ENCODE data around the gene LMBRD1. TPM values are rescaled to one million over a fixed set of nuclear protein-coding genes. Genes with fewer than 3 reads are reported as not detected.
A peak's percentile ranks its signal among the peaks of the same experiment; 100 is the strongest.
"Not testable (repeated sequence)": the region's sequence is repeated elsewhere in the genome, so short reads cannot be mapped to it uniquely, and the experiment has no call there.

Gene LMBRD1
- total and polyA plus RNA-seq, 4 experiments from 2014 or later = 53.8 to 61.5 (median 55.2) TPM

DNA sequence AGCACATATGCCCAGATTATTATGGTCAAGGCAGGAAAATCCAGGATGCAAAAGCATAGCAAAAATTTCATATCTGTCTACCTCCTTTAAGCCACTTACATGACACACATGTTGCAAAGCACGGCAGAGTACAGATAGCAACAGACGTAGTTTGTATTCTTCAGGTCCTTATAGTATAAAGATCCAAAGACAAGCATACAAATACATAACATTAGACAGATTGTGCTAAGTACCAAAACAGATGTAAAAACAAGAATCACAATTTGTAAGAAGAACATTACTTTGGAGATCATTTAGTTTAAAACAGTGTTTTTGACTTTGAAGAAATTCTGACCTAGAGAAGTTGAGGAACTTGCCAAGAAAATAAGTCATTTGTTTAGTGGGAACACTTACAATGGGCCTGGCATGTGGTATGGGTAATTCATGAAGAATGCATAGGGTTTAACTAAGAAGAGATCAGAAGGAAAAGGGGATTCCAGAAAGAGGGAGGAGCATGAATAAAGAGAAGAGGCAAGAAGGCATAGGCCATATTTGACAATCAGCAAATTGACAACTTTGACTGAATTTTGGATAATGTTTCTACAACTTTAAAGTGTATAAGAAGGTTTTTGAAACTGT, 30.6 kb upstream of the LMBRD1 start:
- Mint-ChIP-seq H3K27ac (no peak overlapping the region), H3K27me3 (no peaks in the 10 kb centered on the region), H3K4me3 (no peak overlapping the region), H3K4me1 (no peaks in the 10 kb centered on the region), H3K9me3 (no peaks in the 10 kb centered on the region), H3K36me3 (no peaks in the 10 kb centered on the region)
- no peak for DNase-seq
- Histone ChIP-seq H3K4me1 (ENCODE audit: insufficient read depth, low read length) (no peaks in the 10 kb centered on the region), H3K4me3 (ENCODE audit: low read length in 2 of 2) (no peak overlapping the region), H3K27ac (ENCODE audit: low read depth, low read length) (no peak overlapping the region), H3K27me3 (ENCODE audit: insufficient read depth, low read length) (no peaks in the 10 kb centered on the region), H3K9me3 (ENCODE audit: control insufficient read depth in 1 of 2, low read length in 2 of 2) (no peaks in the 10 kb centered on the region), H3K36me3 (ENCODE audit: insufficient read depth, low read length) (no peaks in the 10 kb centered on the region)
- ChIA-PET CTCF (ENCODE audit: partially characterized antibody) (no interaction called here), POLR2A (ENCODE audit: partially characterized antibody) (no interaction called here)
- intact Hi-C loops (cut with micrococcal nuclease) = no loop called here

DNA sequence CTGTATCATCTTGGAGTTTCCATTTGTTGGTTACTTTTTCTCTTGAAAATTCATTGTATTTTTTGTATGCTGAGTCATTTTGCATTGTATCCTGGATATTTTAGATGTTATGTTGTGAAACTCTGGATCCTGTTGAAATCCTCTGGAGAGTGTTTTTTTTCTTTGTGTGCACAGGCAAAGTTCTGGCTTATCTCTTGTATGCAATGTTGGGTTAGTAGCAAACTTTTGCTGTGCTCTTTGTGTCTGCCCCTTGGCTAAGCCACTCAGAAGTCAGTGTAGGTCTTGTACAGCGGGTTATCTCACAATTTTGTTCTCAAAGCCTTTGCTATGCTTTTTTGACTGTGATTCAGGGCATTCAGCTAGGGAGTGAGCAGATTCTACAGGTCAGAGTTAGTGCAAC, 29.1 kb upstream of the LMBRD1 start:
- H3K4me3 Mint-ChIP-seq = no peak overlapping the region
- ChIA-PET CTCF (ENCODE audit: partially characterized antibody) (no interaction called here), POLR2A (ENCODE audit: partially characterized antibody) (no interaction called here)
- no peaks in the 10 kb centered on the region for H3K27me3 Mint-ChIP-seq
- no peak for DNase-seq
- no peaks in the 10 kb centered on the region for H3K36me3 Mint-ChIP-seq
- Histone ChIP-seq H3K9me3 (ENCODE audit: control insufficient read depth in 1 of 2, low read length in 2 of 2) (no peaks in the 10 kb centered on the region), H3K27ac (ENCODE audit: low read depth, low read length) (no peak overlapping the region), H3K27me3 (ENCODE audit: insufficient read depth, low read length) (no peaks in the 10 kb centered on the region), H3K36me3 (ENCODE audit: insufficient read depth, low read length) (no peaks in the 10 kb centered on the region), H3K4me3 (ENCODE audit: low read length in 2 of 2) (no peak overlapping the region), H3K4me1 (ENCODE audit: insufficient read depth, low read length) (no peaks in the 10 kb centered on the region)
- intact Hi-C loops (cut with micrococcal nuclease) = no loop called here
- H3K9me3 Mint-ChIP-seq = no peaks in the 10 kb centered on the region
- H3K4me1 Mint-ChIP-seq = no peaks in the 10 kb centered on the region
- H3K27ac Mint-ChIP-seq = no peak overlapping the region

DNA sequence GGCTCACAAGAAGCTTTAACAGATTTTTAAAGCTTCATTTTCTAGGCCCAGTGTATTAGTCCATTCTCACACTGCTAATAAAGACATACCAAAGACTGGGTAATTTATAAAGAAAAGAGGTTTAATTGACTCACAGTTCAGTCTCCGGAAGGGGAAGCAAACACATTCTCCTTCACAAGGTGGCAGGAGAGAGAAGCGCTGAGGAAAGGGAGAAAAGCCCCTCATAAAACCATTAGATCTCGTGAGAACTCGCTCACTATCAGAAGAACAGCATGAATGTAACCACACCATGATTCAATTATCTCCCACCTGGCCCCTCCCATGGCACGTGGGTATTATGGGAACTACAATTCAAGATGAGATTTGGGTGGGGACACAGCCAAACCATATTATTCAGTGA, 27.5 kb upstream of the LMBRD1 start:
- CTCF ChIA-PET (ENCODE audit: partially characterized antibody) = interaction anchor here (0.9 kb wide), 1 partner anchor 86 kb away, joined by 3 read pairs; no protein-coding TSS in a partner anchor
- H3K36me3 ChIP-seq (ENCODE audit: insufficient read depth, low read length); H3K4me1 Mint-ChIP-seq; H3K36me3 Mint-ChIP-seq; H3K27ac Mint-ChIP-seq; DNase-seq; H3K27me3 Mint-ChIP-seq; H3K27me3 ChIP-seq (ENCODE audit: insufficient read depth, low read length); H3K9me3 ChIP-seq (ENCODE audit: control insufficient read depth in 1 of 2, low read length in 2 of 2); POLR2A ChIA-PET (ENCODE audit: partially characterized antibody); H3K4me1 ChIP-seq (ENCODE audit: insufficient read depth, low read length); H3K4me3 ChIP-seq (ENCODE audit: low read length in 2 of 2); intact Hi-C loops (cut with micrococcal nuclease); H3K27ac ChIP-seq (ENCODE audit: low read depth, low read length); H3K4me3 Mint-ChIP-seq; H3K9me3 Mint-ChIP-seq: not testable (repeated sequence)

DNA sequence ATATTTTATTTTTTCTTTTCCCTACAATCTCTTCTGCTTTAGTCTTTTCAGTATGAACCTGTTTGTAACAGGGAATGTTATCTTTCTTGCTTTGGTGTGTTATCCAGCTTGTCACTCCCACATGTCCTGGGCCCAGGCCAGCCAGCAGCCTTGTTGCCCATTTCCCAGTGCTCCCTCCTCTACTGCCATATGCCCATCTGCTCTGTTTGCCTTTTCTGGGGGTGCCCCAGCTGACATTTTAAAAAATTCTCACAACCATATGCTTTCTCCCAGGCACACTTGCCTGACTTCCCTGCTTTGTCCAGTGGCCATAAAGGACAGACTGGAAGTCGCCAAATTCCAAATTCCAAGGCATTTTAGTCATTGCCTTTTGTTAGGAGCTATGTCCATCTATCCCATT, 23.6 kb upstream of the LMBRD1 start:
- H3K36me3 Mint-ChIP-seq = no peaks in the 10 kb centered on the region
- no peaks in the 10 kb centered on the region for H3K36me3 ChIP-seq (ENCODE audit: insufficient read depth, low read length)
- no peak overlapping the region for H3K27ac ChIP-seq (ENCODE audit: low read depth, low read length)
- no peak overlapping the region for H3K27ac Mint-ChIP-seq
- no peaks in the 10 kb centered on the region for H3K27me3 ChIP-seq (ENCODE audit: insufficient read depth, low read length)
- intact Hi-C loops (cut with micrococcal nuclease) = no loop called here
- no peak for DNase-seq
- POLR2A ChIA-PET (ENCODE audit: partially characterized antibody) = no interaction called here
- no peak overlapping the region for H3K4me3 Mint-ChIP-seq
- H3K27me3 Mint-ChIP-seq = no peaks in the 10 kb centered on the region
- peaks cover 13 to 15% (median 14%) of the 10 kb centered on the region in 4 donors for H3K4me1 Mint-ChIP-seq
- H3K9me3 Mint-ChIP-seq = peaks cover 0 to 2% (median 0%) of the 10 kb centered on the region in 8 donors
- H3K4me3 ChIP-seq (ENCODE audit: low read length in 2 of 2) = no peak overlapping the region
- H3K4me1 ChIP-seq (ENCODE audit: insufficient read depth, low read length) = peaks cover 18% of the 10 kb centered on the region
- H3K9me3 ChIP-seq (ENCODE audit: control insufficient read depth in 1 of 2, low read length in 2 of 2) = no peaks in the 10 kb centered on the region
- CTCF ChIA-PET (ENCODE audit: partially characterized antibody) = interaction anchor here (2.8 kb wide), 1 partner anchor 23 kb away, joined by 6 read pairs; no protein-coding TSS in a partner anchor

DNA sequence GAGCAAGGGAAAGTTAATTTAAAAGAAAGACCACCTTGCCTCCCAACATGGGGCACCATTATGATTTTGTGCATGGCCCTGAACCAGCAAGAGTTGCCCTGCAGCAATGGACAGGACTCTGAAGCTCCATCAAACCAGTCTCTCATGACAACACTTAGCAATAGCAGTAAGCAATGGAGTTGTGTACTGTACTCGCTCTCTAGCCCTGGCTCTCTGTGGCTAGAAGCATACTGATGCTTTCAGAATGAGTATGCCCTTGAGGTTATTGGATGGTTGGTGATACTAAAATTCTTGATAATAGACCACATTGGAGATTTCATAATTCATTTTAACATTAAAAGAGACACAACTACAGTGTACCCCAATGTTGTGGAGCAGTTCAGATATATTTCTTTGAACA, 23.2 kb upstream of the LMBRD1 start:
- no peak overlapping the region for H3K27ac ChIP-seq (ENCODE audit: low read depth, low read length)
- Mint-ChIP-seq H3K27ac (no peak overlapping the region), H3K36me3 (no peaks in the 10 kb centered on the region), H3K4me1 (peaks cover 17 to 19% (median 19%) of the 10 kb centered on the region in 4 donors), H3K9me3 (peaks cover 0 to 2% (median 0%) of the 10 kb centered on the region in 8 donors), H3K4me3 (no peak overlapping the region), H3K27me3 (no peaks in the 10 kb centered on the region)
- H3K9me3 ChIP-seq (ENCODE audit: control insufficient read depth in 1 of 2, low read length in 2 of 2) = no peaks in the 10 kb centered on the region
- H3K36me3 ChIP-seq (ENCODE audit: insufficient read depth, low read length) = no peaks in the 10 kb centered on the region
- ChIA-PET CTCF (ENCODE audit: partially characterized antibody) (interaction anchor here (2.8 kb wide), 1 partner anchor 23 kb away, joined by 6 read pairs; no protein-coding TSS in a partner anchor), POLR2A (ENCODE audit: partially characterized antibody) (interaction anchor here (2.3 kb wide), 1 partner anchor 23 kb away, joined by 11 read pairs; the partner anchor contains the start of gene LMBRD1)
- DNase-seq = no peak
- peaks cover 23% of the 10 kb centered on the region for H3K4me1 ChIP-seq (ENCODE audit: insufficient read depth, low read length)
- intact Hi-C loops (cut with micrococcal nuclease) = no loop called here
- H3K27me3 ChIP-seq (ENCODE audit: insufficient read depth, low read length) = no peaks in the 10 kb centered on the region
- no peak overlapping the region for H3K4me3 ChIP-seq (ENCODE audit: low read length in 2 of 2)

DNA sequence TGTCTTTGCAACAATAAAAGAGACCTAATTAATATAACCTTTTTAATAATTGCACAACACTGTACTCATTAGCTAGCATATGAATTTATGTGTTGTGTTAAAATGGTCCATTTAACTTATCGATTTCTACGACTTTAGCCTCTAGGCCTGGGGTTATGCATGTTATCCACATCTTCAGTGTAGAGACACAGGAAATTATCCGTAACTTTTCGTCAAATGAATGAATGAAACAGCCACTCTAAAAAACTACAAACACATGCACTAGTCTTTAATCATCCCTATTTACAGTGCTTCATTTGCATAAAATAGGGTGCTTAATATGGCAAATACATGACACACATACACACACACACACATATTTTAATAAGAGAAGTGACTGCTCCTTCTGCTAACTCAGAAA, 22.3 kb upstream of the LMBRD1 start:
- Mint-ChIP-seq H3K9me3 (peaks cover 0 to 2% (median 0%) of the 10 kb centered on the region in 8 donors), H3K27me3 (no peaks in the 10 kb centered on the region), H3K4me3 (no peak overlapping the region), H3K36me3 (no peaks in the 10 kb centered on the region), H3K27ac (no peak overlapping the region), H3K4me1 (peaks cover 19 to 28% (median 23%) of the 10 kb centered on the region in 4 donors)
- H3K4me1 ChIP-seq (ENCODE audit: insufficient read depth, low read length) = peaks cover 31% of the 10 kb centered on the region
- no peak overlapping the region for H3K4me3 ChIP-seq (ENCODE audit: low read length in 2 of 2)
- intact Hi-C loops (cut with micrococcal nuclease) = loop anchor here (10.0 kb wide), 1 partner anchor 846 kb away; the partner anchor contains the start of gene SMAP1
- H3K36me3 ChIP-seq (ENCODE audit: insufficient read depth, low read length) = no peaks in the 10 kb centered on the region
- no peaks in the 10 kb centered on the region for H3K9me3 ChIP-seq (ENCODE audit: control insufficient read depth in 1 of 2, low read length in 2 of 2)
- ChIA-PET POLR2A (ENCODE audit: partially characterized antibody) (interaction anchor here (2.3 kb wide), 1 partner anchor 22 kb away, joined by 11 read pairs; the partner anchor contains the start of gene LMBRD1), CTCF (ENCODE audit: partially characterized antibody) (interaction anchor here (2.8 kb wide), 1 partner anchor 22 kb away, joined by 6 read pairs; no protein-coding TSS in a partner anchor)
- no peak for DNase-seq
- H3K27me3 ChIP-seq (ENCODE audit: insufficient read depth, low read length) = no peaks in the 10 kb centered on the region
- H3K27ac ChIP-seq (ENCODE audit: low read depth, low read length) = no peak overlapping the region

DNA sequence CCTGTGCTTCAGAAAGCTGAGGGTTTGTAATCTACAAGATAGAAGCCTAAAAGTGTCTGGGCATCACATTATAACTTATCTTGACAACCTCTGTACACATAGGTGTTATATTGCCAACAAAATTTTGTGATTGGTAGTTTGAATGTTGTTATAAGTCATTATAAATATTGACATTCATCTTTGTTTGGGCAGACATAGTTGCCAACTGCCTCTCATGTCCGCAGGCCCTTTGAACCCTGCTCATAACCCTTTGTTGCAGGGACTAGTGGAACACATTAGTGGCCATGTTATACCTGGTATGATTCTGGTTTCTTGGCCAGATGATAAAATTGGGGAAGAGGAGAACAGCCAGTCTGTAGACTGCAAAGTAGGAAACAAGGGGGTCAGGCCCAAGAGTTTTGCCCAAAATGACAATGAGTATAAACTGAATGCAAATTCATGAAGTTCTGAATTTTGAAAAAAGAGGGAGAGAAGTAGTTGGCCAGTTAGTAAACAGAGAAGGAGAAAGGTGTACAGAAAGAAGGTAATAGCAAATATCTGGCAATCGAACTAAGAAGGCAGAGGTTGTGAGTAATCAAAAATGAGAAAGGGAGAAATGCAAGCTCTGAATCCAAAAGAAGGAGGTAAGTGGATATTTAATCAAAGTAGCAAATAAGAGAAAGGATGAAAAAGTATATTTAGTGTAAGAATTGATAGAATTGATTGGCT, 21.6 kb upstream of the LMBRD1 start:
- Histone ChIP-seq H3K27ac (ENCODE audit: low read depth, low read length) (no peak overlapping the region), H3K4me3 (ENCODE audit: low read length in 2 of 2) (no peak overlapping the region), H3K27me3 (ENCODE audit: insufficient read depth, low read length) (no peaks in the 10 kb centered on the region), H3K36me3 (ENCODE audit: insufficient read depth, low read length) (no peaks in the 10 kb centered on the region), H3K9me3 (ENCODE audit: control insufficient read depth in 1 of 2, low read length in 2 of 2) (no peaks in the 10 kb centered on the region), H3K4me1 (ENCODE audit: insufficient read depth, low read length) (peaks cover 39% of the 10 kb centered on the region)
- Mint-ChIP-seq H3K27ac (peak overlapping the region in 1 of 7 donors; percentile 26), H3K4me1 (peaks cover 25 to 36% (median 30%) of the 10 kb centered on the region in 4 donors), H3K27me3 (no peaks in the 10 kb centered on the region), H3K36me3 (no peaks in the 10 kb centered on the region), H3K9me3 (peaks cover 0 to 2% (median 0%) of the 10 kb centered on the region in 8 donors), H3K4me3 (no peak overlapping the region)
- ChIA-PET CTCF (ENCODE audit: partially characterized antibody) (interaction anchor here (2.8 kb wide), 1 partner anchor 21 kb away, joined by 6 read pairs; no protein-coding TSS in a partner anchor), POLR2A (ENCODE audit: partially characterized antibody) (interaction anchor here (2.3 kb wide), 1 partner anchor 21 kb away, joined by 11 read pairs; the partner anchor contains the start of gene LMBRD1)
- intact Hi-C loops (cut with micrococcal nuclease) = loop anchor here (10.0 kb wide), 1 partner anchor 846 kb away; the partner anchor contains the start of gene SMAP1
- DNase-seq = no peak

All from CD4-positive, alpha-beta memory T cell (primary cell).